ENCODE data around the gene NEK7. TPM values are rescaled to one million over a fixed set of nuclear protein-coding genes. Genes with fewer than 3 reads are reported as not detected.

The NEK7 gene
- total RNA-seq, 2 donors from 2014 or later, result 80.0 to 108 TPM

GRCh38 chr1:198167436-198167934, 10.7 kb downstream of the NEK7 start:
- H3K4me1 Mint-ChIP-seq (ENCODE audit: low read depth in 2 of 2), result peaks cover 57 to 69% of the 10 kb centered on the region in 2 donors
- peaks cover 7% of the 10 kb centered on the region for H3K36me3 Mint-ChIP-seq
- peaks cover 3% of the 10 kb centered on the region for H3K9me3 Mint-ChIP-seq
- DNase-seq (ENCODE audit: low spot score) (peak; percentile 61), ATAC-seq (peak; percentile 85 to 86)
- H3K27ac Mint-ChIP-seq, result peak overlapping the region; percentile 89 to 94
- peak overlapping the region; percentile 91 for H3K4me3 Mint-ChIP-seq
- no peaks in the 10 kb centered on the region for H3K27me3 Mint-ChIP-seq

- Mint-ChIP-seq H3K27me3 (no peaks in the 10 kb centered on the region), H3K4me1 (ENCODE audit: low read depth in 2 of 2) (peaks cover 61 to 72% of the 10 kb centered on the region in 2 donors), H3K36me3 (peaks cover 7% of the 10 kb centered on the region), H3K27ac (peak overlapping the region; percentile 89 to 94), H3K4me3 (peak overlapping the region; percentile 91), H3K9me3 (peaks cover 3% of the 10 kb centered on the region)
- no peak for DNase-seq (ENCODE audit: low spot score)
- ATAC-seq, result peak; percentile 65 to 70
Observed at GRCh38 chr1:198168227-198168626, 11.4 kb downstream of the NEK7 start.

- H3K36me3 Mint-ChIP-seq, result peaks cover 7% of the 10 kb centered on the region
- peaks cover 3% of the 10 kb centered on the region for H3K9me3 Mint-ChIP-seq
- peak overlapping the region; percentile 89 to 94 for H3K27ac Mint-ChIP-seq
- no peaks in the 10 kb centered on the region for H3K27me3 Mint-ChIP-seq
- DNase-seq (ENCODE audit: low spot score) (no peak), ATAC-seq (no peak)
- peaks cover 68 to 82% of the 10 kb centered on the region in 2 donors for H3K4me1 Mint-ChIP-seq (ENCODE audit: low read depth in 2 of 2)
- H3K4me3 Mint-ChIP-seq, result peak overlapping the region; percentile 73
Observed at GRCh38 chr1:198169672-198170071, 12.9 kb downstream of the NEK7 start.

GRCh38 chr1:198171667-198172540, 15.1 kb downstream of the NEK7 start:
- Mint-ChIP-seq H3K27me3 (no peaks in the 10 kb centered on the region), H3K27ac (peak overlapping the region; percentile 61 to 77), H3K4me1 (ENCODE audit: low read depth in 2 of 2) (peaks cover 64 to 80% of the 10 kb centered on the region in 2 donors), H3K9me3 (peaks cover 3% of the 10 kb centered on the region), H3K36me3 (peaks cover 7% of the 10 kb centered on the region), H3K4me3 (peak overlapping the region; percentile 61)
- ATAC-seq (no peak), DNase-seq (ENCODE audit: low spot score) (no peak)

GRCh38 chr1:198173832-198174231, 17.0 kb downstream of the NEK7 start:
- Mint-ChIP-seq H3K4me1 (ENCODE audit: low read depth in 2 of 2) (peaks cover 54 to 78% of the 10 kb centered on the region in 2 donors), H3K36me3 (peaks cover 7% of the 10 kb centered on the region), H3K4me3 (peak overlapping the region; percentile 68), H3K27me3 (no peaks in the 10 kb centered on the region), H3K9me3 (peaks cover 3% of the 10 kb centered on the region), H3K27ac (peak overlapping the region; percentile 81 to 86)
- DNase-seq (ENCODE audit: low spot score) (no peak), ATAC-seq (no peak)

GRCh38 chr1:198174297-198174696, 17.5 kb downstream of the NEK7 start:
- Mint-ChIP-seq H3K36me3 (peaks cover 7% of the 10 kb centered on the region), H3K4me3 (peak overlapping the region; percentile 68), H3K27ac (peak overlapping the region; percentile 81 to 86), H3K4me1 (ENCODE audit: low read depth in 2 of 2) (peaks cover 54 to 76% of the 10 kb centered on the region in 2 donors), H3K27me3 (no peaks in the 10 kb centered on the region), H3K9me3 (peaks cover 3% of the 10 kb centered on the region)
- DNase-seq (ENCODE audit: low spot score) (no peak), ATAC-seq (peak; percentile 76 to 84)

- no peak for DNase-seq (ENCODE audit: low spot score)
- Mint-ChIP-seq H3K4me1 (ENCODE audit: low read depth in 2 of 2) (peaks cover 56 to 78% of the 10 kb centered on the region in 2 donors), H3K9me3 (no peaks in the 10 kb centered on the region), H3K27me3 (no peaks in the 10 kb centered on the region), H3K36me3 (no peaks in the 10 kb centered on the region), H3K27ac (peak overlapping the region; percentile 83 to 90), H3K4me3 (peak overlapping the region; percentile 21)
- peak in 1 of 2 donors; percentile 54 for ATAC-seq
Observed at GRCh38 chr1:198175423-198176170, 18.8 kb downstream of the NEK7 start.

- no peaks in the 10 kb centered on the region for H3K27me3 Mint-ChIP-seq
- peaks cover 60 to 82% of the 10 kb centered on the region in 2 donors for H3K4me1 Mint-ChIP-seq (ENCODE audit: low read depth in 2 of 2)
- DNase-seq (ENCODE audit: low spot score) (no peak), ATAC-seq (no peak)
- H3K4me3 Mint-ChIP-seq, result peak overlapping the region; percentile 21
- no peaks in the 10 kb centered on the region for H3K9me3 Mint-ChIP-seq
- H3K27ac Mint-ChIP-seq, result peak overlapping the region; percentile 83 to 90
- no peaks in the 10 kb centered on the region for H3K36me3 Mint-ChIP-seq
Observed at GRCh38 chr1:198176179-198176578, 19.4 kb downstream of the NEK7 start.

- ATAC-seq, result no peak
- H3K36me3 Mint-ChIP-seq, result no peaks in the 10 kb centered on the region
- peak overlapping the region; percentile 83 to 90 for H3K27ac Mint-ChIP-seq
- no peak for DNase-seq (ENCODE audit: low spot score)
- peaks cover 64 to 84% of the 10 kb centered on the region in 2 donors for H3K4me1 Mint-ChIP-seq (ENCODE audit: low read depth in 2 of 2)
- no peaks in the 10 kb centered on the region for H3K27me3 Mint-ChIP-seq
- no peaks in the 10 kb centered on the region for H3K9me3 Mint-ChIP-seq
- peak overlapping the region; percentile 21 for H3K4me3 Mint-ChIP-seq
Observed at GRCh38 chr1:198177546-198177945, 20.7 kb downstream of the NEK7 start.

GRCh38 chr1:198178615-198179014, 21.8 kb downstream of the NEK7 start:
- no peak for DNase-seq (ENCODE audit: low spot score)
- no peaks in the 10 kb centered on the region for H3K27me3 Mint-ChIP-seq
- H3K4me1 Mint-ChIP-seq (ENCODE audit: low read depth in 2 of 2), result peaks cover 61 to 86% of the 10 kb centered on the region in 2 donors
- H3K9me3 Mint-ChIP-seq, result no peaks in the 10 kb centered on the region
- no peaks in the 10 kb centered on the region for H3K36me3 Mint-ChIP-seq
- peak overlapping the region; percentile 31 for H3K4me3 Mint-ChIP-seq
- H3K27ac Mint-ChIP-seq, result peak overlapping the region; percentile 83 to 90
- ATAC-seq, result no peak

- ATAC-seq (peak; percentile 40 to 69), DNase-seq (ENCODE audit: low spot score) (no peak)
- Mint-ChIP-seq H3K27ac (peak overlapping the region; percentile 87 to 90), H3K4me1 (ENCODE audit: low read depth in 2 of 2) (peaks cover 54 to 76% of the 10 kb centered on the region in 2 donors), H3K9me3 (no peaks in the 10 kb centered on the region), H3K36me3 (no peaks in the 10 kb centered on the region), H3K27me3 (no peaks in the 10 kb centered on the region), H3K4me3 (peak overlapping the region; percentile 80)
Observed at GRCh38 chr1:198179556-198179981, 22.8 kb downstream of the NEK7 start.

- H3K27me3 Mint-ChIP-seq, result no peaks in the 10 kb centered on the region
- H3K9me3 Mint-ChIP-seq, result no peaks in the 10 kb centered on the region
- DNase-seq (ENCODE audit: low spot score) (no peak), ATAC-seq (no peak)
- peaks cover 58 to 75% of the 10 kb centered on the region in 2 donors for H3K4me1 Mint-ChIP-seq (ENCODE audit: low read depth in 2 of 2)
- no peaks in the 10 kb centered on the region for H3K36me3 Mint-ChIP-seq
- H3K27ac Mint-ChIP-seq, result no peak overlapping the region
- H3K4me3 Mint-ChIP-seq, result no peak overlapping the region
Observed at GRCh38 chr1:198183605-198184004, 26.8 kb downstream of the NEK7 start.

- Mint-ChIP-seq H3K4me3 (no peak overlapping the region), H3K36me3 (no peaks in the 10 kb centered on the region), H3K27me3 (no peaks in the 10 kb centered on the region), H3K4me1 (ENCODE audit: low read depth in 2 of 2) (peaks cover 54 to 75% of the 10 kb centered on the region in 2 donors), H3K9me3 (no peaks in the 10 kb centered on the region), H3K27ac (no peak overlapping the region)
- no peak for ATAC-seq
- no peak for DNase-seq (ENCODE audit: low spot score)
Observed at GRCh38 chr1:198184516-198184915, 27.7 kb downstream of the NEK7 start.

All from natural killer cell treated with Interleukin-12 subunit alpha and Interleukin-12 subunit beta and Interleukin-15 and Interleukin-18, amount 100 ng/mL, for 72 hours (primary cell).